Activated naive CD4-positive, alpha-beta T cell treated with anti-CD3 and anti-CD28 coated beads, Interleukin-2, amount 50 U/mL, for 24 hours (primary cell): ENCODE data around the gene PHF19.

ENCODE experiments used
- H3K27ac Mint-ChIP-seq: one replicate; pipeline ENCODE4 v1.8.0; 2021; ENCODE audit warnings: mild to moderate bottlenecking, mixed read lengths
- H3K27me3 Mint-ChIP-seq: one replicate; pipeline ENCODE4 v1.8.0; 2021; ENCODE audit warnings: mixed read lengths
- H3K36me3 Mint-ChIP-seq: one replicate; pipeline ENCODE4 v1.8.0; 2021; ENCODE audit warnings: mixed read lengths
- H3K4me1 Mint-ChIP-seq: one replicate; pipeline ENCODE4 v1.8.0; 2021; ENCODE audit warnings: mixed read lengths
- H3K4me3 Mint-ChIP-seq: one replicate; pipeline ENCODE4 v1.8.0; 2021; ENCODE audit warnings: mild to moderate bottlenecking, mixed read lengths
- H3K9me3 Mint-ChIP-seq: one replicate; pipeline ENCODE4 v1.8.0; 2021; ENCODE audit warnings: mixed read lengths

Gene PHF19

GRCh38 chr9:120842685-120843485 is 34.1 kb downstream of the PHF19 start, which contains the start of gene PSMD5:
PSMD5 (minus strand) TSS chr9:120842922; CDS start chr9:120842909, 13 bp downstream.
- peak within 1 kb of the TSS; percentile 93 for H3K4me3 Mint-ChIP-seq
- peaks cover 78% of the 10 kb centered on the region for H3K4me1 Mint-ChIP-seq
- H3K9me3 Mint-ChIP-seq, result no peaks in the 10 kb centered on the region
- no peaks in the 10 kb centered on the region for H3K27me3 Mint-ChIP-seq
- peaks cover 21% of the 10 kb centered on the region for H3K36me3 Mint-ChIP-seq
- peak within 1 kb of the TSS; percentile 99 for H3K27ac Mint-ChIP-seq

- peak overlapping the region; percentile 94 for H3K27ac Mint-ChIP-seq
- H3K27me3 Mint-ChIP-seq, result no peaks in the 10 kb centered on the region
- peaks cover 78% of the 10 kb centered on the region for H3K4me1 Mint-ChIP-seq
- H3K36me3 Mint-ChIP-seq, result peaks cover 27% of the 10 kb centered on the region
- H3K9me3 Mint-ChIP-seq, result no peaks in the 10 kb centered on the region
- peak overlapping the region; percentile 93 for H3K4me3 Mint-ChIP-seq
Measured at GRCh38 chr9:120841930-120842684, 34.9 kb downstream of the PHF19 start.

- peak overlapping the region; percentile 51 for H3K4me3 Mint-ChIP-seq
- H3K27ac Mint-ChIP-seq, result peak overlapping the region; percentile 94
- peaks cover 59% of the 10 kb centered on the region for H3K4me1 Mint-ChIP-seq
- no peaks in the 10 kb centered on the region for H3K9me3 Mint-ChIP-seq
- H3K36me3 Mint-ChIP-seq, result peaks cover 31% of the 10 kb centered on the region
- H3K27me3 Mint-ChIP-seq, result no peaks in the 10 kb centered on the region
Measured at GRCh38 chr9:120839146-120839545, 37.8 kb downstream of the PHF19 start.

- Mint-ChIP-seq H3K9me3 (no peaks in the 10 kb centered on the region), H3K27ac (peak overlapping the region; percentile 88), H3K4me3 (no peak overlapping the region), H3K36me3 (peaks cover 33% of the 10 kb centered on the region), H3K4me1 (peaks cover 54% of the 10 kb centered on the region), H3K27me3 (no peaks in the 10 kb centered on the region)
Measured at GRCh38 chr9:120837921-120838320, 39.1 kb downstream of the PHF19 start.

GRCh38 chr9:120833325-120833724 is 43.7 kb downstream of the PHF19 start:
- no peak overlapping the region for H3K27ac Mint-ChIP-seq
- no peak overlapping the region for H3K4me3 Mint-ChIP-seq
- peaks cover 27% of the 10 kb centered on the region for H3K36me3 Mint-ChIP-seq
- H3K4me1 Mint-ChIP-seq, result peaks cover 26% of the 10 kb centered on the region
- no peaks in the 10 kb centered on the region for H3K27me3 Mint-ChIP-seq
- no peaks in the 10 kb centered on the region for H3K9me3 Mint-ChIP-seq

GRCh38 chr9:120832807-120833206 is 44.2 kb downstream of the PHF19 start:
- Mint-ChIP-seq H3K4me3 (no peak overlapping the region), H3K27ac (no peak overlapping the region), H3K36me3 (peaks cover 26% of the 10 kb centered on the region), H3K4me1 (peaks cover 21% of the 10 kb centered on the region), H3K9me3 (no peaks in the 10 kb centered on the region), H3K27me3 (no peaks in the 10 kb centered on the region)

- Mint-ChIP-seq H3K4me1 (peaks cover 11% of the 10 kb centered on the region), H3K9me3 (no peaks in the 10 kb centered on the region), H3K27ac (no peak overlapping the region), H3K27me3 (no peaks in the 10 kb centered on the region), H3K36me3 (peaks cover 23% of the 10 kb centered on the region), H3K4me3 (no peak overlapping the region)
Measured at GRCh38 chr9:120830865-120831264, 46.1 kb downstream of the PHF19 start.

- Mint-ChIP-seq H3K9me3 (no peaks in the 10 kb centered on the region), H3K4me1 (peaks cover 10% of the 10 kb centered on the region), H3K27me3 (no peaks in the 10 kb centered on the region), H3K27ac (no peak overlapping the region), H3K36me3 (peaks cover 23% of the 10 kb centered on the region), H3K4me3 (no peak overlapping the region)
Measured at GRCh38 chr9:120830151-120830550, 46.8 kb downstream of the PHF19 start.

GRCh38 chr9:120829650-120830049 is 47.3 kb downstream of the PHF19 start:
- H3K27ac Mint-ChIP-seq, result peak overlapping the region; percentile 32
- peaks cover 11% of the 10 kb centered on the region for H3K4me1 Mint-ChIP-seq
- no peaks in the 10 kb centered on the region for H3K9me3 Mint-ChIP-seq
- no peaks in the 10 kb centered on the region for H3K27me3 Mint-ChIP-seq
- peaks cover 24% of the 10 kb centered on the region for H3K36me3 Mint-ChIP-seq
- H3K4me3 Mint-ChIP-seq, result no peak overlapping the region

- H3K27ac Mint-ChIP-seq, result no peak overlapping the region
- H3K4me1 Mint-ChIP-seq, result peaks cover 5% of the 10 kb centered on the region
- no peaks in the 10 kb centered on the region for H3K9me3 Mint-ChIP-seq
- no peak overlapping the region for H3K4me3 Mint-ChIP-seq
- peaks cover 26% of the 10 kb centered on the region for H3K36me3 Mint-ChIP-seq
- no peaks in the 10 kb centered on the region for H3K27me3 Mint-ChIP-seq
Measured at GRCh38 chr9:120820095-120820494, 56.9 kb downstream of the PHF19 start.

GRCh38 chr9:120818595-120818994 is 58.4 kb downstream of the PHF19 start:
- peak overlapping the region; percentile 62 for H3K27ac Mint-ChIP-seq
- peaks cover 24% of the 10 kb centered on the region for H3K36me3 Mint-ChIP-seq
- H3K9me3 Mint-ChIP-seq, result no peaks in the 10 kb centered on the region
- no peaks in the 10 kb centered on the region for H3K4me1 Mint-ChIP-seq
- no peaks in the 10 kb centered on the region for H3K27me3 Mint-ChIP-seq
- no peak overlapping the region for H3K4me3 Mint-ChIP-seq

- no peak overlapping the region for H3K27ac Mint-ChIP-seq
- no peaks in the 10 kb centered on the region for H3K4me1 Mint-ChIP-seq
- no peak overlapping the region for H3K4me3 Mint-ChIP-seq
- H3K27me3 Mint-ChIP-seq, result no peaks in the 10 kb centered on the region
- peaks cover 6% of the 10 kb centered on the region for H3K9me3 Mint-ChIP-seq
- H3K36me3 Mint-ChIP-seq, result peaks cover 26% of the 10 kb centered on the region
Measured at GRCh38 chr9:120815075-120815474, 61.9 kb downstream of the PHF19 start.

GRCh38 chr9:120808931-120809330 is 68.1 kb downstream of the PHF19 start:
- no peak overlapping the region for H3K27ac Mint-ChIP-seq
- no peaks in the 10 kb centered on the region for H3K4me1 Mint-ChIP-seq
- H3K27me3 Mint-ChIP-seq, result no peaks in the 10 kb centered on the region
- H3K36me3 Mint-ChIP-seq, result peaks cover 42% of the 10 kb centered on the region
- H3K9me3 Mint-ChIP-seq, result peaks cover 25% of the 10 kb centered on the region
- H3K4me3 Mint-ChIP-seq, result no peak overlapping the region

GRCh38 chr9:120807607-120808379 is 69.2 kb downstream of the PHF19 start:
- H3K9me3 Mint-ChIP-seq, result peaks cover 25% of the 10 kb centered on the region

More at GRCh38 chr9:120807607-120808379, 69.2 kb downstream of the PHF19 start:
- H3K27me3 Mint-ChIP-seq, result no peaks in the 10 kb centered on the region
- no peaks in the 10 kb centered on the region for H3K4me1 Mint-ChIP-seq
- H3K27ac Mint-ChIP-seq, result no peak overlapping the region
- H3K4me3 Mint-ChIP-seq, result no peak overlapping the region
- H3K36me3 Mint-ChIP-seq, result peaks cover 42% of the 10 kb centered on the region
